Epithelial cell of proximal tubule (primary cell): Measurements from ENCODE around the gene UGT1A8. TPM values are rescaled to one million over a fixed set of nuclear protein-coding genes. Genes with fewer than 3 reads are reported as not detected.
A peak's percentile ranks its signal among the peaks of the same experiment; 100 is the strongest.

Experiments
- DNase-seq: peaks from one replicate; pipeline ENCODE4 v3.0.0-alpha.2; 2011; ENCODE audit warnings: low read depth
- H3K4me3 ChIP-seq: 2 replicates; pipeline ENCODE4 v1.5.1; 2011; ENCODE audit warnings: low read depth, mild to moderate bottlenecking, low read length
- total RNA-seq: library from RNA; depleted of rRNA; stranded (reverse); fragments of >200 nt; gene quantifications from 2 replicates; pipeline ENCODE4 v1.2.3, GENCODE V29; 2015
- TF ChIP-seq, protein P1 (sequence below): conservative IDR thresholded peaks from 2 replicates; pipeline ENCODE4 v1.5.1; 2012; ENCODE audit warnings: low read depth, mild to moderate bottlenecking, low read length

UGT1A8 gene
- total RNA-seq, 1 donor from 2014 or later: not detected

DNA sequence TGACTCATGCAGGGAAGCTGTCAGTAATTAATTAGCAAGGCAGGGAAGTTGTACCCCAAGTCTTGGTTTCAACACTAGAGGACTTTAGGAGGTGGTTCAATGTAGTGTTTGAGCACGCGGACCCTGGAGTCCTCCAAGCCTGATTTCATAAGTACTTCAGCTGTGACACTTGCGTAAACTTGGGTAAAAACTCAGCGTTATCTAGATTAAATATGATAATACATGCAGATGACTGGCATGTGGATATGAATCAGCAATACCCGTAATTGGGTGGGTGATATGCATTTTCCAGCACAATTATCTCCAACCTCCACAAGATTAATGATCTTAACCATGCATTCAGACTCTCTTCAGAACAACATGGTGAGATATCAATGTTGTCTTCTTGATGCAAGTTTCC lies 69.5 kb downstream of the UGT1A8 start:
- DNase-seq: no peak
- TF ChIP-seq, protein P1, sequence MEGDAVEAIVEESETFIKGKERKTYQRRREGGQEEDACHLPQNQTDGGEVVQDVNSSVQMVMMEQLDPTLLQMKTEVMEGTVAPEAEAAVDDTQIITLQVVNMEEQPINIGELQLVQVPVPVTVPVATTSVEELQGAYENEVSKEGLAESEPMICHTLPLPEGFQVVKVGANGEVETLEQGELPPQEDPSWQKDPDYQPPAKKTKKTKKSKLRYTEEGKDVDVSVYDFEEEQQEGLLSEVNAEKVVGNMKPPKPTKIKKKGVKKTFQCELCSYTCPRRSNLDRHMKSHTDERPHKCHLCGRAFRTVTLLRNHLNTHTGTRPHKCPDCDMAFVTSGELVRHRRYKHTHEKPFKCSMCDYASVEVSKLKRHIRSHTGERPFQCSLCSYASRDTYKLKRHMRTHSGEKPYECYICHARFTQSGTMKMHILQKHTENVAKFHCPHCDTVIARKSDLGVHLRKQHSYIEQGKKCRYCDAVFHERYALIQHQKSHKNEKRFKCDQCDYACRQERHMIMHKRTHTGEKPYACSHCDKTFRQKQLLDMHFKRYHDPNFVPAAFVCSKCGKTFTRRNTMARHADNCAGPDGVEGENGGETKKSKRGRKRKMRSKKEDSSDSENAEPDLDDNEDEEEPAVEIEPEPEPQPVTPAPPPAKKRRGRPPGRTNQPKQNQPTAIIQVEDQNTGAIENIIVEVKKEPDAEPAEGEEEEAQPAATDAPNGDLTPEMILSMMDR: no peak
- H3K4me3 ChIP-seq: no peak overlapping the region

DNA sequence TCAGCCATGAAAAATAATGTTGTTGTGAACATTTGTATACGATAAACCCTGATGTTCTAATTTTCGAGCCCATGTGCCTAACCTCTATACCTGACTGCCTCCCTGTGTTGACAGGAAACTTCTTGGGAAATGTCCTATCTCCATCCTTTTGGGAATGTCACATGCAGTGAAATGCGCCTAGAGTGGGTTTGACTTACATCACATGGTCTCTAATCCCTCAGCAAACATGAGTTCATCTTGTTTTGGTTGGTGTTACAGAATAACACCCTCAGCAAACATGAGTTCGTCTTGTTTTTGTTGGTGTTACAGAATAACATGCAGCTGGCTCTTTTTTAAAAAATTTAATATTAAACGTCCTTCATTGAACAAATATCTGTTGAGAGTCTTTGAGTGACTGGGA lies 70.9 kb downstream of the UGT1A8 start:
- H3K4me3 ChIP-seq: no peak overlapping the region
- DNase-seq: no peak
- TF ChIP-seq, protein P1: no peak

DNA sequence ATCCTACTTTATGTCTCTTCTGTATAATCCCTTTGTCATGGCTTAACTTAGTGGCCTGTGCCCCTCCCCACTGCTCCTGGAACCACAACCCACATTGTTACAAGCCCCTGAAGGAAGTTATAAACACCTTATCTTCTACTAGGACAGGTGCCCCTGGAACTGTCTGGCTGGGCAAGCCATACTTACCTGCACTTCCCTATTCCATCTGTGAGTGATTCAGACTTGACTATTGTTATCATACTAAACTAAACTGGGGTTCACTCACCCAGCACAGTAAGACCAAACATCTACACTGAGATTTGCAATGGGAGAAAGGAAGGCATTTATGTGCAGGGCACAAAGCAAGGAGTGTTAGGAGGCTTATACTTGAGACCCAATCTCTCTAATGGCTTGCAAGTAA lies 71.6 kb downstream of the UGT1A8 start:
- H3K4me3 ChIP-seq: no peak overlapping the region
- no peak for DNase-seq
- TF ChIP-seq, protein P1: no peak

DNA sequence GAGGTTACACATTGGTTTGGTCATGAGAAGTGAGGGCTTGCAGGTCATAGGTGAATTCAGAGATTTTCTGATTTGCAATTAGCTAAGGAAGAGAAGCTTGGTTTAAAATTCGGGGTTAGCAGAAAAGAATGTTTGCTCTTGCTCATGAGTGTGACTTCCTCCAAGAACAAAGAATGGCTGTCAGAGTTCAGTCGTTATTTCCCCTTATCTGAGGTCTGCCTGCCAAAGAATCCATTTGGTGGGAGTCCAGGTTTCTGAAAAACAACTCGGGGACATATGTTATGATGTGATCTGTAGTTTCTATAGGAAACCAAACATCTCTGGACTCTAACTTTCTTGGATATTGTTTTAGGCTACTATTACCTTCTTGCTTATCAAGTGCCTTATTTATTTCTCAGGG lies 72.1 kb downstream of the UGT1A8 start:
- TF ChIP-seq, protein P1: no peak
- DNase-seq: no peak
- H3K4me3 ChIP-seq: no peak overlapping the region

DNA sequence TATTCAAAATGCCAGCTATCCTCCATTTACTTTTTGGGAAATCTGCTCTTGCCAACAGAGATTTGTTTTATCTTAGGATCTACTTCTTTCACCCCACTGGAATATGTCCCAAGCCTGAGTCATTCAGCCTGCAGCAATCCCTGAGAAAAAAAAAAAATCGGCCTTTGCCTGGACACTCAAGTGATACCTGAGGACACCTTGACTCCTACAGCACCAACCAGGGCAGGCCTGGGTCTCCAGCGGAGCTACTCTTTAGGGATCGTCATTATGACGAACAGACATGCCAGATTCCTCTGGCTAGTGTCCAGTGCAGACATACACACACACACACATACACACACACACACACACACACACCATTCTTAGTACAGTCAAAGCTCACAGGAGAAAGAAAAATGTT lies 73.0 kb downstream of the UGT1A8 start:
- H3K4me3 ChIP-seq: no peak overlapping the region
- no peak for DNase-seq
- TF ChIP-seq, protein P1: no peak

DNA sequence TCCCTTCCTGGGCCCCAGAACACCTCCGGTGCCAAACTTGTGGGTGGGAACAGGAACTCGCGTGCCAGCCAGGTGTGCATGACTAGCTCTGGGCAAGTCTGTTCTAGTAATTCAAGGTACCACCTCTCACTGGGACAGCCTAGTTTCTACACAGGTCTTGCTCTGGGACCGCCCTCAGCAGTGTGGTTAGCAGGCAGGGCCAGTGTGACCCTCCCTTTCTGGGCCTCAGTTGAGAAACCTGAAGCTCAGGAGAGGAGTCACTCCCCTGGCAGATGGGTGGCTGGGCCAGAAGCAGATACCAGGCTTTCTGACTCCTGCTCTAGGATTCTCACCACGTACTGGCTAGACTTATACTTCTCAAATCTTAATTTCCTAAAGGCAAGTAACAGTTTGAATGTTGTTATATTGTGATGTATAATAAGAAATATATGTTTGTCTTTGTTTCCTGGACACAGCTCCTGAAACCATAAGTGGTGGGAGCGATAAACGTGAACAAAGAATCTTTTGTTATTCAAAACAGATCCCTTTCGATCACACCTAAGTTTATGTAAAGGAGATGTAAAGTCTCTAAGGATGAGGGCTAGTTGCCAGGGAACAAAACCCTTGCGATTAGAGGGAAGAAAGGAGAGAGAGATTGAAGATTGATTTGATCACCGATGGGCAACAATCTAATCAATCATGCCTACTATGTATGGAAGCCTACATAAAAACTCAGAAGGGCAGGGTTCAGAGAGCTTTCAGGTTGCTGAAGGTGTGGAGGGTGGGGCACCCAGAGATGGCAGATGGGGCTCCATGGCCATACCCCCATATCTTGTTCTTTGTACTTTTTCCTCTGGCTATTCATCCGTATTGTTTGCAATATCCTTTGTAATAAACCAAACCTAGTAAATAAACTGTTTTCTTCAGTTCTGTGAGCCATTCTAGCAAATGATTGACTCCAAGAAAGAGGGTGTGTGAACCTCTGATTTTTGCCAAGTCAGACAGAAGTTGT lies 74.3 kb downstream of the UGT1A8 start:
- TF ChIP-seq, protein P1: no peak
- peak overlapping the region; percentile 48 for H3K4me3 ChIP-seq
- DNase-seq: no peak
